Muscle of arm (tissue), 12 donors: ENCODE data around the gene DDX4. TPM values are rescaled to one million over a fixed set of nuclear protein-coding genes. Genes with fewer than 3 reads are reported as not detected.
A peak's percentile ranks its signal among the peaks of the same experiment; 100 is the strongest.
"Not testable (repeated sequence)": the region's sequence is repeated elsewhere in the genome, so short reads cannot be mapped to it uniquely, and the experiment has no call there.

Experiments used
- DNase-seq: peaks from one replicate; pipeline ENCODE4 v3.0.0-alpha.2; 2013
- polyA plus RNA-seq, 12 donors: library from polyadenylated mRNA; unstranded; fragments of 120-200 nt; gene quantifications; one replicate each; pipeline ENCODE4 v1.2.1, GENCODE V29; 2013; ENCODE audit not compliant: insufficient read length in 12 of 12

DDX4 gene
- polyA plus RNA-seq, 12 donors, result 0.05 to 0.36 (median 0.19) TPM; not detected in 6

- no peak for DNase-seq
Observed at GRCh38 chr5:55720188-55720703, 17.6 kb upstream of the DDX4 start.

GRCh38 chr5:55724281-55724680 lies 13.6 kb upstream of the DDX4 start:
- DNase-seq, result no peak

GRCh38 chr5:55731848-55732247 lies 6.0 kb upstream of the DDX4 start:
- DNase-seq, result no peak

GRCh38 chr5:55732585-55732984 lies 5.3 kb upstream of the DDX4 start:
- DNase-seq, result no peak

GRCh38 chr5:55734658-55735057 lies 3.2 kb upstream of the DDX4 start:
- DNase-seq, result no peak

GRCh38 chr5:55742778-55743177 lies 4.9 kb downstream of the DDX4 start:
- DNase-seq, result no peak

GRCh38 chr5:55747778-55748318 lies 10.0 kb downstream of the DDX4 start:
- DNase-seq, result no peak

- DNase-seq, result peak; percentile 0
Observed at GRCh38 chr5:55749387-55749786, 11.5 kb downstream of the DDX4 start.

- DNase-seq, result no peak
Observed at GRCh38 chr5:55750063-55750462, 12.2 kb downstream of the DDX4 start.

GRCh38 chr5:55750499-55750898 lies 12.6 kb downstream of the DDX4 start:
- no peak for DNase-seq

- no peak for DNase-seq
Observed at GRCh38 chr5:55758231-55758630, 20.4 kb downstream of the DDX4 start.

- DNase-seq, result no peak
Observed at GRCh38 chr5:55758714-55759113, 20.9 kb downstream of the DDX4 start.

GRCh38 chr5:55761721-55762120 lies 23.9 kb downstream of the DDX4 start:
- DNase-seq, result not testable (repeated sequence)

GRCh38 chr5:55763746-55764420 lies 26.0 kb downstream of the DDX4 start:
- no peak for DNase-seq

- DNase-seq, result no peak
Observed at GRCh38 chr5:55768279-55768678, 30.4 kb downstream of the DDX4 start.

GRCh38 chr5:55771175-55771655 lies 33.4 kb downstream of the DDX4 start:
- no peak for DNase-seq

- DNase-seq, result no peak
Observed at GRCh38 chr5:55773057-55773456, 35.2 kb downstream of the DDX4 start.

GRCh38 chr5:55777332-55777731 lies 39.5 kb downstream of the DDX4 start:
- no peak for DNase-seq

- no peak for DNase-seq
Observed at GRCh38 chr5:55800924-55801323, 63.1 kb downstream of the DDX4 start.

- DNase-seq, result not testable (repeated sequence)
Observed at GRCh38 chr5:55808814-55809213, 71.0 kb downstream of the DDX4 start.

- DNase-seq, result not testable (repeated sequence)
Observed at GRCh38 chr5:55815939-55816338, 78.1 kb downstream of the DDX4 start.

GRCh38 chr5:55816342-55816741 lies 78.5 kb downstream of the DDX4 start:
- no peak for DNase-seq

GRCh38 chr5:55817030-55817429 lies 79.2 kb downstream of the DDX4 start:
- no peak for DNase-seq

GRCh38 chr5:55820488-55820887 lies 82.6 kb downstream of the DDX4 start:
- DNase-seq, result no peak
